GM21381 (cell line): ENCODE data around the gene RNF113A.
"Not testable (repeated sequence)": the region's sequence is repeated elsewhere in the genome, so short reads cannot be mapped to it uniquely, and the experiment has no call there.

ENCODE experiments used
- ATAC-seq: cut with Tn5 transposase; IDR thresholded peaks from one replicate; pipeline ENCODE4 v1.9.1; 2021; ENCODE audit warnings: mild to moderate bottlenecking, moderate library complexity; ENCODE audit not compliant: unreplicated experiment

RNF113A gene

DNA sequence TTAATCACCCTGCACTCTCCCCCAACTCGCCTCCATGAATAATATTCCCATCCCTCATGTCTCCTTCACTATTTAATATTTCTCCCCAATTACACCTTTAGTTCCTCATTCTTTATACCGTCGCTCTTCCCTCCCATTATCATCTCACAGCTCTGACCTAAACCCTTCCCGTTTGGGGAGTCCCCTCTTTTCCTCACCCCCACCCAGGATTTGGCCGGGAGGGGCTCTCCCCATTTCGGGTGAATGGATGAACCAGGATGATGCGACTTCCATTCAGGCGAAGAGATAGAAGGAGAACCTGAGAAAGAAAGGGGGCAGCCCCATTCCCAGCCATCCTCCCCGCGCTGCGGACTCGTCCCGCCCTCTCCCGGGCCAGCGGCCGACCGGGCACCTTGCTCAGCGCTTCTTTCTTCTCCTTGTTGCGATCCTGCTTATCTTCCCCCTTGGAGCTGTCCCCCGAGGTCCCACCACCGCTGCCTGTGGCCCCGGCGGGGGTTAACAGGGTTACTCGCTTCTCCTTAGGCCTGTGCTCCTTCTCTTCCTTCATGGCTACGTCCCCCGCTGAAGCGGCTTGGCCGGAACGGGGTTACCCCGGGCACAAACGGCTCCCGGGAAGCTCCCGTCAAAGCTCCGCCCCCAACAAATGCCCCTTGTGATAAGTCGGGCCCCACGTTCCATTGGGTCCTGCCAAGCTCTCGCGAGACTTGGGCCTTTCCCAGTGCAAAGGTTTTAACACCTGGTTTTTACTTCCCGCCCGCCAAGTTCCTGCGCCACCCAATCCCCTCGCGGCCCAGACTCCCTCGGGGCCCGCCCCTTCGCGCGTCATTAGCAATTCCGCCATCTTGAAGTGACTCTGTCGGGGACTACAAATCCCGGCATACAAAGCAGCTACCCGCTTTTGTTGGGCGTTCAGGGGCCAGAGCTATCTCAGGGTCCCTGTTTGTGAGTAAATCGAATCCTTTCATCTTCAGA is 18.9 kb downstream of the RNF113A start, which contains the start of gene UPF3B:
Gene UPF3B, minus strand, starts transcription at position 582 of the 972 bp plus-strand sequence. Its CDS starts 35 bp downstream, at position 547.
- ATAC-seq: peak; percentile 97

DNA sequence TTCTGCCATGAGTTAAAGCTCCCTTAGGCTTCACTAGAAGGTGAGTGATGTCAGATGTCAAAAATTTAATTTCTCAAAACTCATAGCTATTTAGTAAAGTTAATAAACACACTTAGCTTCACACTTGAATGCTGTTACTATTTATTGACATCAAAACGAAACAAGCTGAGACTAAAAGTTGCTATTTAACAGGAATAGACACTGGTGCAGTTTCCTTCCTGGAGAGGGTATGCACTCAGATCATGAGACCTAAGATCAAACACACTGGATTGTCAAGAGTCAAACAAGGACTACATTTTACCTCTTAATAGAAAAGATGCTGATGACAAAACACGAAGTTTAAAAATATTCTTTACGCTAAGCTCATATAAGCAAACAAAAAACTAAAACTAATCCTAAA is 37.6 kb downstream of the RNF113A start:
- no peak for ATAC-seq

DNA sequence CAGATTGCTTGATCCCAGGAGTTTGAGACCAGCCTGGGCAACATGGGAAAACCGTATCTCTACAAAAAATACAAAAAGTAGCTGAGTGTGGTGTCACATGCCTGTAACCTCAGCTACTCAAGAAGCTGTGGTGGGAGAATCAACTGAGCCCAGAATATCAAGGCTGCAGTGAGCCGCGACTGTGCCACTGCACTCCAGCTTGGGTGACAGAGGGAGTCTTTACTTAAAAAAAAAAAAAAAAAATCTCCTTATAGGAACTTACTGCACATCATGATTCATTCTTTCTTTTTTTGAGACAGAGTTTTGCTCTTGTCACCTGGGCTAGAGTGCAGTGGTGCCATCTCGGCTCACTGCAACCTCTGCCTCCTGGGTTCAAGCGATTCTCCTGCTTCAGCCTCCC is 43.1 kb downstream of the RNF113A start:
- ATAC-seq: no peak

DNA sequence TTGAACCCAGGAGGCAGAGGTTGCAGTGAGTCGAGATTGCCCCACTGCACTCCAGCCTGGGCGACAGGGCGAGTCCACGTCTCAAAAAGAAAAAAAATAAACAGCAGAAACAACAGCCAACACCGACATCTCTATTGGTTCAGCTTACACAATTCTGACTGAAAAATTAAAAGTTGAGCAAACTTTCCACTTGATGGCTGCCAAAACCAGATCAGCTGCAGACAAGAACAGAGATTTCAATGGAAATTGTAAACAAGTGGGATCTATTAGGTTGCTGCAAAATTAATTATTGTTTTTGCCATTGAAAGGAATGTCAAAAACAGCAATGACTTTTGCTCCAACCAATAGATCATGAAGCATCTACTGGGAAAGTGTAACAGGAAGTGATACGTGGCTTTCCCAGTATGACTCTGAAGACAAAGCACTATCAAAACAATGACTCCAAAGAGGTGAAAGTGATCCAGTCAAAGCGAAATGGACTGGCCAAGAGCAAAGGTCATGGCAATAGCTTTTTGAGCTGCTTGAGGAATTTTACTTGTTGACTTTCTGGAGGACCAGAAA is 45.1 kb downstream of the RNF113A start:
- no peak for ATAC-seq

DNA sequence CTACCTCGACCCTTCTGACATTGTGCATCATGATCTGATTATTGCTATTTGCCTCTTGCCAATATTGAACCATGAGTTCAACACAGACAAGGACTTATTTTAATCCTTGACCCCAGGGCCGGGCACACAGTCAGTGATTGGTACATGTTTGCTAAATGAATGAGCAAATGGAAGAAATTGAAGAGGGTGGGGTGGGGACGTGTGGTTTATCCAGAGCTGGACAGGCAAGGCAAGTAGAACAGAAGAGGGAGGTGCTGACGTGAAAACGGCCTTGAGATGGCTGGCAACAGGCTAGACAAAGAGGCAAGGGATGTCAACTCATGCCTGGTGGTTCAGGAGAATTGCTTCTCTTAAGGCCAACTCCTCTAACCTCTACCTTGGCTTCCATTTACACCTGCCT is 47.3 kb downstream of the RNF113A start:
- not testable (repeated sequence) for ATAC-seq

DNA sequence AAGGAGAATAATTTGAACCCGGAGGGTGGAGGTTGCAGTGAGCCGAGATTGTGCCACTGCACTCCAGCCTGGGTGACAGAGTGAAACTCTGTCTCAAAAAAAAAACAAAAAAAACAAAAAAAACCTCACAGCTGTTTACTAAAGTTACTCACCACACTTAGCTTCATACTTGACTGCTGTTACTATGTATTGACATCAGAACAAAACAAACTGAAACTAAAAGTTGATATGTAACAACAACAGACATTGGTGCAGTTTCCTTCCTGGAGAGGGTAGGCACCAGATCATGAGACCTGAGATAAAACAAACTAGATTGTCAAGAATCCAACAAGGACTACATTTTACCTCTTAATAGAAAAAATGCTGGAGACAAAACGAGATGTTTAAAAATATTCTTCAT is 49.8 kb downstream of the RNF113A start:
- ATAC-seq: peak; percentile 95
